ENCODE measurements around the gene WASHC4. TPM values are rescaled to one million over a fixed set of nuclear protein-coding genes. Genes with fewer than 3 reads are reported as not detected.

WASHC4 gene
- total and polyA plus RNA-seq, 10 of the 15 experiments (the other 5 are each of a cell fraction or from before 2014, with no cell fraction given) = 16.0 to 50.6 (median 34.0) TPM

- peak; percentile 70 for ATAC-seq
These were observed 23.0 kb upstream of the WASHC4 start, which contains the start of gene ALDH1L2 for GRCh38 chr12:105084251-105085250. Gene ALDH1L2 (minus strand): TSS chr12:105084458. CDS start chr12:105084436, 22 bp downstream.

More at GRCh38 chr12:105084251-105085250, 23.0 kb upstream of the WASHC4 start, which contains the start of gene ALDH1L2:
- 53% methylated on average over 54 of the region's 75 CpGs for WGBS (ENCODE audit: insufficient coverage, insufficient replicate concordance, low lambda C conversion rate, missing lambda C conversion rate)
- ChIA-PET POLR2A (no interaction called here), SMC1A (ENCODE audit: uncharacterized antibody, unreplicated experiment) (no interaction called here), RAD21 (ENCODE audit: unreplicated experiment) (interaction anchor here (1.0 kb wide), 1 partner anchor 30 kb away, joined by 3 read pairs; no protein-coding TSS in a partner anchor), CTCF (interaction anchor here (0.8 kb wide), 1 partner anchor 14 kb away, joined by 3 read pairs; no protein-coding TSS in a partner anchor)
- peaks cover 7% of the 10 kb centered on the region for H3K4me1 ChIP-seq (ENCODE audit: control insufficient read depth, insufficient read depth, low read length)
- intact Hi-C loops (cut with micrococcal nuclease; ENCODE audit: unreplicated experiment) (no loop called here), in situ Hi-C loops (cut with MboI) (no loop called here)
- H3K4me2 ChIP-seq (ENCODE audit: control insufficient read depth, insufficient read depth) = peak within 1 kb of the TSS; percentile 77
- BruUV-seq (replicated peaks) = no TSS peak
- peak within 1 kb of the TSS; percentile 25; the same call in 1 of the 2 replicates for H3K27ac ChIP-seq (ENCODE audit: control insufficient read depth, insufficient read depth)
- no peak for FAIRE-seq
- no peak for DNase-seq (ENCODE audit: low read depth, low spot score)
- peak within 1 kb of the TSS; percentile 72 for H3K9ac ChIP-seq (ENCODE audit: control insufficient read depth, insufficient read depth, low read length)
- H3K36me3 ChIP-seq (ENCODE audit: control insufficient read depth in 2 of 2, insufficient read depth in 2 of 2, low read length in 1 of 2) = no peaks in the 10 kb centered on the region
- no peaks in the 10 kb centered on the region; a peak in 1 of 4 replicates for H3K27me3 ChIP-seq (replicated peaks in 1 of 2; ENCODE audit: control insufficient read depth in 2 of 2, insufficient read depth in 2 of 2, low read length in 1 of 2)
- no peaks in the 10 kb centered on the region for H4K20me1 ChIP-seq (ENCODE audit: control insufficient read depth, insufficient read depth)
- TF ChIP-seq POLR2AphosphoS5 (IDR thresholded peaks at IDR 0.05; ENCODE audit: low read length) = no peak
- no peak for TF ChIP-seq WRNIP1 (IDR thresholded peaks at IDR 0.05; ENCODE audit: borderline replicate concordance, low read depth, low read length)
- no peak for TF ChIP-seq CREB1 (IDR thresholded peaks at IDR 0.05; ENCODE audit: low read depth)
- no peak for TF ChIP-seq ASH2L (IDR thresholded peaks at IDR 0.05; ENCODE audit: borderline replicate concordance, low read depth)
- TF ChIP-seq SUPT20H (IDR thresholded peaks at IDR 0.05; ENCODE audit: borderline replicate concordance, control insufficient read depth, low read depth, low read length) = no peak
- no peak for TF ChIP-seq MYB (IDR thresholded peaks at IDR 0.05; ENCODE audit: borderline replicate concordance, low read depth, low read length)
- TF ChIP-seq POLR2A (IDR thresholded peaks at IDR 0.05; ENCODE audit: low read depth, low read length) = peak; percentile 78
- TF ChIP-seq TCF3 (IDR thresholded peaks at IDR 0.05; ENCODE audit: borderline replicate concordance, insufficient read depth, low read depth, low read length) = peak; percentile 59; the same call in 1 of the 2 replicates
- TF ChIP-seq NFIC (IDR thresholded peaks at IDR 0.05; ENCODE audit: low read depth, low read length) = no peak
- TF ChIP-seq ZBTB4 (CRISPR knock-in tag; IDR thresholded peaks at IDR 0.05) = no peak
- TF ChIP-seq RELB (IDR thresholded peaks at IDR 0.05; ENCODE audit: low read depth) = no peak
- no peaks in the 10 kb centered on the region for H3K9me3 ChIP-seq (replicated peaks; ENCODE audit: control insufficient read depth, insufficient read depth, low read length)
- H3K79me2 ChIP-seq (ENCODE audit: control insufficient read depth, insufficient read depth, low read length) = no peaks in the 10 kb centered on the region; the same call in 1 of the 2 replicates
- H3K4me3 ChIP-seq = peak within 1 kb of the TSS; percentile 81
- H2AFZ ChIP-seq (ENCODE audit: control insufficient read depth, low read depth, low read length) = peak within 1 kb of the TSS; percentile 86
